ENCODE measurements around the gene RNASE4.
"Not testable (repeated sequence)": the region's sequence is repeated elsewhere in the genome, so short reads cannot be mapped to it uniquely, and the experiment has no call there.

The RNASE4 gene

GRCh38 chr14:20698934-20699333 lies 14.6 kb downstream of the RNASE4 start:
- DNase-seq (ENCODE audit: low read depth in 2 of 2): no peak

- DNase-seq (ENCODE audit: low read depth in 2 of 2): no peak
Observed at GRCh38 chr14:20699931-20700330, 15.6 kb downstream of the RNASE4 start.

- not testable (repeated sequence) for DNase-seq (ENCODE audit: low read depth in 2 of 2)
Observed at GRCh38 chr14:20700965-20701364, 16.6 kb downstream of the RNASE4 start.

GRCh38 chr14:20706657-20707355 lies 22.4 kb downstream of the RNASE4 start:
- no peak for DNase-seq (ENCODE audit: low read depth in 2 of 2)

- DNase-seq (ENCODE audit: low read depth in 2 of 2): no peak
Observed at GRCh38 chr14:20707622-20708021, 23.3 kb downstream of the RNASE4 start.

- no peak for DNase-seq (ENCODE audit: low read depth in 2 of 2)
Observed at GRCh38 chr14:20711261-20711660, 26.9 kb downstream of the RNASE4 start.

GRCh38 chr14:20711685-20712084 lies 27.3 kb downstream of the RNASE4 start:
- DNase-seq (ENCODE audit: low read depth in 2 of 2): no peak

- DNase-seq (ENCODE audit: low read depth in 2 of 2): no peak
Observed at GRCh38 chr14:20712904-20713303, 28.5 kb downstream of the RNASE4 start.

- DNase-seq (ENCODE audit: low read depth in 2 of 2): no peak
Observed at GRCh38 chr14:20714593-20715250, 30.4 kb downstream of the RNASE4 start.

- DNase-seq (ENCODE audit: low read depth in 2 of 2): no peak
Observed at GRCh38 chr14:20719777-20720176, 35.4 kb downstream of the RNASE4 start.

GRCh38 chr14:20720741-20721140 lies 36.4 kb downstream of the RNASE4 start:
- DNase-seq (ENCODE audit: low read depth in 2 of 2): no peak

- no peak for DNase-seq (ENCODE audit: low read depth in 2 of 2)
Observed at GRCh38 chr14:20722016-20722415, 37.7 kb downstream of the RNASE4 start.

GRCh38 chr14:20723488-20723887 lies 39.1 kb downstream of the RNASE4 start:
- DNase-seq (ENCODE audit: low read depth in 2 of 2): no peak

GRCh38 chr14:20726121-20726520 lies 41.8 kb downstream of the RNASE4 start:
- DNase-seq (ENCODE audit: low read depth in 2 of 2): not testable (repeated sequence)

- DNase-seq (ENCODE audit: low read depth in 2 of 2): no peak
Observed at GRCh38 chr14:20726531-20726930, 42.2 kb downstream of the RNASE4 start.

- DNase-seq (ENCODE audit: low read depth in 2 of 2): no peak
Observed at GRCh38 chr14:20730891-20731290, 46.5 kb downstream of the RNASE4 start.

GRCh38 chr14:20732477-20732876 lies 48.1 kb downstream of the RNASE4 start:
- no peak for DNase-seq (ENCODE audit: low read depth in 2 of 2)

GRCh38 chr14:20732979-20733635 lies 48.7 kb downstream of the RNASE4 start:
- no peak for DNase-seq (ENCODE audit: low read depth in 2 of 2)

- DNase-seq (ENCODE audit: low read depth in 2 of 2): no peak
Observed at GRCh38 chr14:20733684-20734429, 49.5 kb downstream of the RNASE4 start.

GRCh38 chr14:20734430-20734806 lies 50.1 kb downstream of the RNASE4 start:
- no peak for DNase-seq (ENCODE audit: low read depth in 2 of 2)

- DNase-seq (ENCODE audit: low read depth in 2 of 2): not testable (repeated sequence)
Observed at GRCh38 chr14:20738292-20738691, 53.9 kb downstream of the RNASE4 start.

GRCh38 chr14:20742132-20742531 lies 57.8 kb downstream of the RNASE4 start:
- no peak for DNase-seq (ENCODE audit: low read depth in 2 of 2)

Measured in activated CD8-positive, alpha-beta memory T cell treated with anti-CD3 and anti-CD28 coated beads for 4 hours (primary cell).